HEK293 (cell line): Measurements from ENCODE around the gene AGRN.

Experiments used
- BCL11A ChIP-seq: fragments of 450-650 bp; formaldehyde crosslinking; IDR thresholded peaks from 2 replicates; pipeline ENCODE4 v1.5.1; 2016; ENCODE audit warnings: low read depth, missing biosample characterization, missing genetic modification characterization
- GFI1B ChIP-seq: fragments of 450-650 bp; formaldehyde crosslinking; IDR thresholded peaks from 2 replicates; pipeline ENCODE4 v1.5.1; 2016; ENCODE audit warnings: missing biosample characterization, missing genetic modification characterization
- HIC1 ChIP-seq: fragments of 450-650 bp; formaldehyde crosslinking; IDR thresholded peaks from 2 replicates; pipeline ENCODE4 v1.5.1; 2016; ENCODE audit warnings: missing biosample characterization, missing genetic modification characterization
- KLF1 ChIP-seq: fragments of 450-650 bp; formaldehyde crosslinking; IDR thresholded peaks from 2 replicates; pipeline ENCODE4 v1.5.1; 2016; ENCODE audit warnings: missing biosample characterization, missing genetic modification characterization
- MYNN ChIP-seq: fragments of 450-650 bp; formaldehyde crosslinking; IDR thresholded peaks from 2 replicates; pipeline ENCODE4 v1.5.1; 2016; ENCODE audit warnings: missing biosample characterization, missing genetic modification characterization, borderline replicate concordance
- RBAK ChIP-seq: fragments of 450-650 bp; formaldehyde crosslinking; IDR thresholded peaks from 2 replicates; pipeline ENCODE4 v1.5.1; 2016; ENCODE audit warnings: missing biosample characterization, missing genetic modification characterization
- SP7 ChIP-seq: fragments of 450-650 bp; formaldehyde crosslinking; IDR thresholded peaks from 2 replicates; pipeline ENCODE4 v1.5.1; 2016; ENCODE audit warnings: missing biosample characterization, missing genetic modification characterization
- WT1 ChIP-seq: fragments of 450-650 bp; formaldehyde crosslinking; IDR thresholded peaks from 2 replicates; pipeline ENCODE4 v1.5.1; 2016; ENCODE audit warnings: missing biosample characterization, missing genetic modification characterization
- ZBTB1 ChIP-seq: fragments of 450-650 bp; formaldehyde crosslinking; IDR thresholded peaks from 2 replicates; pipeline ENCODE4 v1.5.1; 2016; ENCODE audit warnings: missing biosample characterization, missing genetic modification characterization
- ZFP3 ChIP-seq: fragments of 450-650 bp; formaldehyde crosslinking; IDR thresholded peaks from 2 replicates; pipeline ENCODE4 v1.5.1; 2016; ENCODE audit warnings: low read depth, missing biosample characterization, missing genetic modification characterization
- ZFP41 ChIP-seq: fragments of 450-650 bp; formaldehyde crosslinking; IDR thresholded peaks from 2 replicates; pipeline ENCODE4 v1.5.1; 2016; ENCODE audit warnings: missing biosample characterization, missing genetic modification characterization, borderline replicate concordance
- ZNF114 ChIP-seq: fragments of 450-650 bp; formaldehyde crosslinking; IDR thresholded peaks from 2 replicates; pipeline ENCODE4 v1.5.0; 2017; ENCODE audit warnings: missing biosample characterization, missing genetic modification characterization
- ZNF138 ChIP-seq: fragments of 450-650 bp; formaldehyde crosslinking; IDR thresholded peaks from 2 replicates; pipeline ENCODE4 v1.5.1; 2016; ENCODE audit warnings: missing biosample characterization, missing genetic modification characterization, borderline replicate concordance
- ZNF214 ChIP-seq: fragments of 450-650 bp; formaldehyde crosslinking; IDR thresholded peaks from 2 replicates; pipeline ENCODE4 v1.5.1; 2017; ENCODE audit warnings: missing biosample characterization, mild to moderate bottlenecking, missing genetic modification characterization, borderline replicate concordance
- ZNF394 ChIP-seq: fragments of 450-650 bp; formaldehyde crosslinking; IDR thresholded peaks from 2 replicates; pipeline ENCODE4 v1.5.1; 2016; ENCODE audit warnings: missing biosample characterization, missing genetic modification characterization, mild to moderate bottlenecking, moderate library complexity, borderline replicate concordance
- ZNF404 ChIP-seq: fragments of 450-650 bp; formaldehyde crosslinking; IDR thresholded peaks from 2 replicates; pipeline ENCODE4 v1.5.1; 2017; ENCODE audit warnings: missing biosample characterization, missing genetic modification characterization
- ZNF426 ChIP-seq: fragments of 450-650 bp; formaldehyde crosslinking; IDR thresholded peaks from 2 replicates; pipeline ENCODE4 v1.5.1; 2017; ENCODE audit warnings: missing biosample characterization, missing genetic modification characterization, mild to moderate bottlenecking, inconsistent platforms, moderate library complexity
- ZNF501 ChIP-seq: fragments of 450-650 bp; formaldehyde crosslinking; IDR thresholded peaks from 2 replicates; pipeline ENCODE4 v1.5.1; 2016; ENCODE audit warnings: missing biosample characterization, missing genetic modification characterization
- ZNF513 ChIP-seq: fragments of 450-650 bp; IDR thresholded peaks from 2 replicates; pipeline ENCODE4 v1.5.1; 2018; ENCODE audit warnings: missing biosample characterization, missing genetic modification characterization
- ZNF518A ChIP-seq: fragments of 450-650 bp; formaldehyde crosslinking; conservative IDR thresholded peaks from 2 replicates; pipeline ENCODE4 v1.5.1; 2016; ENCODE audit warnings: low read depth, missing biosample characterization, missing genetic modification characterization
- ZNF529 ChIP-seq: fragments of 450-650 bp; formaldehyde crosslinking; IDR thresholded peaks from 2 replicates; pipeline ENCODE4 v1.5.1; 2017; ENCODE audit warnings: missing genetic modification characterization, missing biosample characterization; ENCODE audit not compliant: insufficient replicate concordance
- ZNF549 ChIP-seq: fragments of 450-650 bp; IDR thresholded peaks from 2 replicates; pipeline ENCODE4 v1.5.1; 2018; ENCODE audit warnings: missing biosample characterization, missing genetic modification characterization, mild to moderate bottlenecking, inconsistent platforms, moderate library complexity
- ZNF558 ChIP-seq: fragments of 450-650 bp; formaldehyde crosslinking; IDR thresholded peaks from 2 replicates; pipeline ENCODE4 v1.5.1; 2016; ENCODE audit warnings: missing biosample characterization, missing genetic modification characterization
- ZNF600 ChIP-seq: fragments of 450-650 bp; formaldehyde crosslinking; IDR thresholded peaks from 2 replicates; pipeline ENCODE4 v1.5.1; 2016; ENCODE audit warnings: missing biosample characterization, missing genetic modification characterization
- ZNF670 ChIP-seq: fragments of 450-650 bp; formaldehyde crosslinking; IDR thresholded peaks from 2 replicates; pipeline ENCODE4 v1.5.1; 2016; ENCODE audit warnings: missing biosample characterization, missing genetic modification characterization, low read depth
- ZNF792 ChIP-seq: fragments of 450-650 bp; formaldehyde crosslinking; IDR thresholded peaks from 2 replicates; pipeline ENCODE4 v1.5.1; 2016; ENCODE audit warnings: missing biosample characterization, missing genetic modification characterization
- TF ChIP-seq, protein P1 (sequence below): fragments of 450-650 bp; formaldehyde crosslinking; IDR thresholded peaks from 2 replicates; pipeline ENCODE4 v1.5.1; 2016; ENCODE audit warnings: missing biosample characterization, missing genetic modification characterization, low read depth

AGRN gene

DNA sequence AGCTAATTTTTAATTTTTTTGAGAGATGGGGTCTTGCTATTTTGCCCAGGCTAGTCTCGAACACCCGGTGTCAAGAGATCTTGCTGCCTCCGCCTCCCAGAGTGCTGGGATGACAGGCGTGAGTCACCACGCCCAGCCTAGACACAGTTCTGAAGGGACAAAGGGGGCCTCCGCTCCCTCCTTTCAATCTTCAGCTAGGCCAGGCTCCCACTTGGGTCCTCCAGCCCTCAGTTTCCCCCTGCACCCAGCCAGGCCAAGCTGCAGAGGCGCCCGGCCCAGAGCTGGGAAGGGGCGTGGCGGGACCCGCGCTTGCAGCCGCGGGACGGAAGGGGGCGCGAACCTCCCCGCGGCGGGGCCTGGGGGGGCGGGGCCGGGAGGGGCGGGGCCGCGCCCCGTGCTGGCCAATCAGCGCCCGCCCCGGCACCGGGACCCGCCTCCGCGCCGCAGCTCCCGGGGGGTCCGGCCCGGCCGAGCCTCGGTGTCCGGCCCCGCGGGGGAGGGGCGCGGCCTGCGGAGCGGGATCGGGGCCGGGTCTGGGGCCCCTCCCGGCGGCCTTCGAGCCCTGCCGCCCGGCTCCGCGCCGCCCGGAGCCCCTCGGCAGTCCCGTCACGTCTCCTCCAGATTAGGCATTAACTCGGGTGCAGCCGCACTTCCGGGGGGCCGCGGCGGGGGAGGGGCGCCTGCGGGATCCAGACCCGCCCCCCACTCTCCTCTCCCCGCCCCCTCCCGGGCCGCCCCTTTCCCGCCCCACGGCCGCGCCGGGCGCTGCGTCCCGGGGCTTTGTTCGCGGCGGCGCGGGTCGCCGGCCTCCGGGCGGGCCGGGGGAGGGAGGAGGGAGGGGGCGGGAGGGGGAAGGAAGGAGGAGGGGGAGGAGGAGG, 559 bp upstream of the AGRN start (continued):
- TF ChIP-seq ZNF394 (tag by site-specific recombination): no peak
- no peak for TF ChIP-seq ZNF426
- 0 out of 2 replicates have a peak, but pooled peaks have one; percentile 26 for TF ChIP-seq SP7 (tag by site-specific recombination)
- no peak for TF ChIP-seq ZFP41 (tag by site-specific recombination)
- no peak for TF ChIP-seq ZNF501 (tag by site-specific recombination)
- no peak for TF ChIP-seq ZNF518A (tag by site-specific recombination)
- no peak for TF ChIP-seq ZNF513 (tag by site-specific recombination)
- no peak for TF ChIP-seq RBAK
- TF ChIP-seq, protein P1, sequence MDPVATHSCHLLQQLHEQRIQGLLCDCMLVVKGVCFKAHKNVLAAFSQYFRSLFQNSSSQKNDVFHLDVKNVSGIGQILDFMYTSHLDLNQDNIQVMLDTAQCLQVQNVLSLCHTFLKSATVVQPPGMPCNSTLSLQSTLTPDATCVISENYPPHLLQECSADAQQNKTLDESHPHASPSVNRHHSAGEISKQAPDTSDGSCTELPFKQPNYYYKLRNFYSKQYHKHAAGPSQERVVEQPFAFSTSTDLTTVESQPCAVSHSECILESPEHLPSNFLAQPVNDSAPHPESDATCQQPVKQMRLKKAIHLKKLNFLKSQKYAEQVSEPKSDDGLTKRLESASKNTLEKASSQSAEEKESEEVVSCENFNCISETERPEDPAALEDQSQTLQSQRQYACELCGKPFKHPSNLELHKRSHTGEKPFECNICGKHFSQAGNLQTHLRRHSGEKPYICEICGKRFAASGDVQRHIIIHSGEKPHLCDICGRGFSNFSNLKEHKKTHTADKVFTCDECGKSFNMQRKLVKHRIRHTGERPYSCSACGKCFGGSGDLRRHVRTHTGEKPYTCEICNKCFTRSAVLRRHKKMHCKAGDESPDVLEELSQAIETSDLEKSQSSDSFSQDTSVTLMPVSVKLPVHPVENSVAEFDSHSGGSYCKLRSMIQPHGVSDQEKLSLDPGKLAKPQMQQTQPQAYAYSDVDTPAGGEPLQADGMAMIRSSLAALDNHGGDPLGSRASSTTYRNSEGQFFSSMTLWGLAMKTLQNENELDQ (tag by site-specific recombination): no peak
- TF ChIP-seq ZNF114 (tag by site-specific recombination): no peak
- TF ChIP-seq MYNN (tag by site-specific recombination): no peak
- no peak for TF ChIP-seq BCL11A (tag by site-specific recombination)
- TF ChIP-seq ZFP3 (tag by site-specific recombination): no peak
- no peak for TF ChIP-seq ZNF549
- TF ChIP-seq ZNF138 (tag by site-specific recombination): no peak
- peak; percentile 39; the same call in 1 of the 2 replicates for TF ChIP-seq KLF1 (tag by site-specific recombination)
- TF ChIP-seq ZNF792 (tag by site-specific recombination): no peak
- TF ChIP-seq HIC1 (tag by site-specific recombination): no peak
- TF ChIP-seq ZNF214 (tag by site-specific recombination): no peak
- TF ChIP-seq GFI1B (tag by site-specific recombination): no peak
- no peak for TF ChIP-seq WT1 (tag by site-specific recombination)
- no peak for TF ChIP-seq ZBTB1
- no peak for TF ChIP-seq ZNF529 (tag by site-specific recombination)
- no peak for TF ChIP-seq ZNF670 (tag by site-specific recombination)
- no peak for TF ChIP-seq ZNF600 (tag by site-specific recombination)
- TF ChIP-seq ZNF404: no peak
- no peak for TF ChIP-seq ZNF558
